ENCODE measurements around the gene LRFN5. TPM values are rescaled to one million over a fixed set of nuclear protein-coding genes. Genes with fewer than 3 reads are reported as not detected.

LRFN5 gene
- total RNA-seq, 1 donor = 12.8 TPM

DNA sequence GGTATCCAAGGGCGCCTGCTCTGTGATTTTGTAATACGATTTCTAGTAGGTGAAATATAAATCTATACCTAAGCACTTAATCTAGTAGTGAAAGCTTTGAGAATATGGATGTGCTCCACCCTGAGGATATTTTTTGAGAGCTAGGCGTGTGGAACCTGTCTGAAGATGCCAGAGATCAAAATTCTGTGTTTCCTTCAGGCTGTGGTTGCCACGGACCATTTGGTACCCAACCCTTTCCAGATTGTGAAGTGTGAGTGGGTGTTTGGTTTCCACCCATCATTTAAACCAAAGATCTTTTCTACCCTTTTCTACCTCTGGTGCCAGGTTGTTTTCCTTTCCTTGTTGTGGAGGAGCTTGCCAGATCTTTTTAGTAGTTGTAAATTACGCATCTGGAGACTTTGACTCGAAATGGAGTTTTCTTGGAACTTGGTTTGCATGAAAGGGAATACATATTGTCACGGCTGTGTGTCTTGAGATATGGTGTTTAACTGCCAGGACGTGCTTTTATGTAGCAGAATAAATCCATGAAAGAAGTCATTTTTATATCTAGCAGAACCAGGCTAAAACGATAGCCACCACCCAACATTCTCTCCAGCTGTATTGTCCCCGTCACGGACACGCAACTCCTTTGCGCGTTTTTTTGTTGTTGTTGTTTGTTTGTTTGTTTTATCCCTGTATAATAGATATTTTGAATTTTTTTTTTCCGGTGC is 2.2 kb downstream of the LRFN5 start:
- DNase-seq (ENCODE audit: low read depth) = peak; percentile 17
- TF ChIP-seq, protein P1, sequence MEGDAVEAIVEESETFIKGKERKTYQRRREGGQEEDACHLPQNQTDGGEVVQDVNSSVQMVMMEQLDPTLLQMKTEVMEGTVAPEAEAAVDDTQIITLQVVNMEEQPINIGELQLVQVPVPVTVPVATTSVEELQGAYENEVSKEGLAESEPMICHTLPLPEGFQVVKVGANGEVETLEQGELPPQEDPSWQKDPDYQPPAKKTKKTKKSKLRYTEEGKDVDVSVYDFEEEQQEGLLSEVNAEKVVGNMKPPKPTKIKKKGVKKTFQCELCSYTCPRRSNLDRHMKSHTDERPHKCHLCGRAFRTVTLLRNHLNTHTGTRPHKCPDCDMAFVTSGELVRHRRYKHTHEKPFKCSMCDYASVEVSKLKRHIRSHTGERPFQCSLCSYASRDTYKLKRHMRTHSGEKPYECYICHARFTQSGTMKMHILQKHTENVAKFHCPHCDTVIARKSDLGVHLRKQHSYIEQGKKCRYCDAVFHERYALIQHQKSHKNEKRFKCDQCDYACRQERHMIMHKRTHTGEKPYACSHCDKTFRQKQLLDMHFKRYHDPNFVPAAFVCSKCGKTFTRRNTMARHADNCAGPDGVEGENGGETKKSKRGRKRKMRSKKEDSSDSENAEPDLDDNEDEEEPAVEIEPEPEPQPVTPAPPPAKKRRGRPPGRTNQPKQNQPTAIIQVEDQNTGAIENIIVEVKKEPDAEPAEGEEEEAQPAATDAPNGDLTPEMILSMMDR (IDR thresholded peaks at IDR 0.05; ENCODE audit: insufficient read depth, low read length) = no peak
- H3K4me3 ChIP-seq (ENCODE audit: low read depth, low read length) = peak overlapping the region; percentile 81

DNA sequence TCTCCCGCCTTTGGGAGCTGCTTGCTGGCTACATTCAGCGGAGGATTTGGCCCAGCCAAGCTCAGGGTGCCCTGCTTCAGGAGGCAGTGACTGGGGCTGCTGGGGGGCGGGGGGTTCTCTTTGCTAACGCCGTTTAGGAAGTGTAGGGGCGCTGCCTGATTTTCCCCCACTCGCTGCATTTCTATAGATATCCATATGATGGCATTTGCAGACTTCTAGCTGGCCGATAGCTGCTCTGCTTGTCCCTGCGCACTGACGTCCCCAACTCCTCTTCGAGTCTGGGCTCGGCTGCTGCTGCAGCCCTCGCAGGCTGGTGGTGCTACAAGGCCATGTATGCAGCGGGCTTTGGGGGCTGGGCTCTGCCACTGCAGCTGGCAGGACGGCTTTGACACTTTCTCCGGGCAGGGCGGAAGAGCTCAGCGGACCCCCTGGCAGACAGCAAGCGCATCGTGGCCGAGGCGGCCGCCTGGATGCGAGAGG is 3.1 kb downstream of the LRFN5 start:
- TF ChIP-seq, protein P1 (IDR thresholded peaks at IDR 0.05; ENCODE audit: insufficient read depth, low read length) = peak; percentile 38
- peak overlapping the region; percentile 81 for H3K4me3 ChIP-seq (ENCODE audit: low read depth, low read length)
- peak; percentile 60 for DNase-seq (ENCODE audit: low read depth)

DNA sequence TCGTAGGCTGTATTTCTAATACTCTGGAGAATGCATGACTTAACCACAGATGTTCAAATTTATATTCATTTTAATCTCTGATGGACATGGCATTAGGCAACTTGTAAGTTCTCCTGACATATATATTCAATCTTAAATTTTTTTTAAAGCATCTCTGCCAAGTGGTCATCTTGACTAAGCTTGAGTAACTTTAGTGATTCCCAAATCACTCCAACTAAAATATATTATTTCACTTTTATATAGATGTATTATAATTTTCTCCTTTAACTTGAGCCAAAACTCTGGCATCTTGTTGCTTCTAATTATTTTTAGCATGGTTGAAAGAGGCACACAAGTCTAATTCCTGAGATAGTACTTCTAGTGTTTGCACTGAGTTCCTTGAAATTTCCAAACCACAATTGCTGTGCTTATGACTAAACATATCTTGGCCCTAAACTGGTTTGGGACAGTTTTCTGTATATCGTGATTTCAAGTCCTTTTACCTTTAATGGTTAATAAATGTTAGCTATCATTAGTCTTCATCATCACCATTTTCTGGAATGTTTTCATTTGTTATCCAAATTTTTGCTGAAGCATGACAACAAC is 8.4 kb downstream of the LRFN5 start:
- TF ChIP-seq, protein P1 (IDR thresholded peaks at IDR 0.05; ENCODE audit: insufficient read depth, low read length) = no peak
- H3K4me3 ChIP-seq (ENCODE audit: low read depth, low read length) = no peak overlapping the region
- DNase-seq (ENCODE audit: low read depth) = peak; percentile 72

DNA sequence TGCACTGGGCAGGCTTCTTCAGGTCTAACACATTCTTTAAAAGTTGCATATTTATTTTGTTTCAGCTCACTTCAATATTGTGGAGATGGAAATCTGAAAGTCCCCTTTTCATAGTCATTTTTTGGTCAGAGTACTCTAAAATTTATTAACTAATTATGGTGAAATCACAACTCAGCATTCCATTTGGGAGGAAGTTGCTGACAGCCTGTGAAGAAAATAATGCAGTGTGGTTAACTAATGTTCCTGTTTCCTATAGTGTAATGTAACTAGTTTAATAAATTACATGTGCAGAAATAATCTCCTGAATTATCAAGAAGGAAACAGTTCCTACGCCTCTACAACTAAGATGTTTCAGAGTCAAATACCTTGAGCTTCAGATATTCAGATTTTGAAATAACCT is 17.1 kb downstream of the LRFN5 start:
- no peak for DNase-seq (ENCODE audit: low read depth)
- no peak overlapping the region for H3K4me3 ChIP-seq (ENCODE audit: low read depth, low read length)
- TF ChIP-seq, protein P1 (IDR thresholded peaks at IDR 0.05; ENCODE audit: insufficient read depth, low read length) = no peak

DNA sequence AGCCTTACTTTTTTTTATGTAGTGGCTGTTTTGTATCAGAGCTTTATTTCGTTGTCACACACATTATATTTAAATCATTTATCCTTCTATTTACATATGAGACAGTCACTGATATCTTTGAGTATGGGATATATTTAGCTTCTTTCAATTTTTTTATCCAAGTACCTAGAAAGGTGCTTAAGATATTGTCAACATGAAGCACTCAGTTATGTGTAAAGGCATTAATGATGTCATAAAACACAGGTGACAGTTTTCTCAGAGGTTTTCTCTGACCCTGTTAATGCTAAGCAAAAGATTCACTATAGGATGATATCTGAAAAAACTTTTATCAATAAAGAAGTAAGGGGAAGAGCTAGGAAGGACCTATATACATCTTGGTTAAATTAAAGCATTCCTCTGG is 23.2 kb downstream of the LRFN5 start:
- DNase-seq (ENCODE audit: low read depth) = no peak
- TF ChIP-seq, protein P1 (IDR thresholded peaks at IDR 0.05; ENCODE audit: insufficient read depth, low read length) = no peak
- H3K4me3 ChIP-seq (ENCODE audit: low read depth, low read length) = no peak overlapping the region

DNA sequence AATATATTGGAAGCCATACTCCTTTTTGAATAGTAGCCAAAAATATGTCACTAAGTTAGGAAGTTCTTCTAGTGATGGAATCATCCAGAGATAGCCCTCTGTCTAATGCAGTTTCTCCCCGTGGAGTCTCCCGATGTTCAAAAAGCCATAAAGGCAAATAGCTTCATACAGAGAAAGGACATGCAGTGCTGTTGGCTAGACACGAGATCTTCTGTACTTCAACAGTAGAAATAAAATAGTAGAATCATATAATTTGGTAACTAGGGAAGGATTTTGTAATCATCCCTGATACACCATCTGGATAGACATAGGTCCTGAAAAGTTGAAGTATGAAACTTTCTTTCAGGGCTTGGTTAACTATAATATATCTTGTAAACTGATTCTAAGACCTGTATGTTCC is 27.6 kb downstream of the LRFN5 start:
- no peak overlapping the region for H3K4me3 ChIP-seq (ENCODE audit: low read depth, low read length)
- DNase-seq (ENCODE audit: low read depth) = no peak
- TF ChIP-seq, protein P1 (IDR thresholded peaks at IDR 0.05; ENCODE audit: insufficient read depth, low read length) = no peak

Data from fibroblast of the aortic adventitia (primary cell).